Measurements from ENCODE around the gene TMEM63B.

GRCh38 chr6:44158770-44159228, 31.4 kb downstream of the TMEM63B start, which contains the start of gene CAPN11:
- TF ChIP-seq CTCF (IDR thresholded peaks at IDR 0.05) (no peak), CHD2 (IDR thresholded peaks at IDR 0.05; ENCODE audit: low read length, partially characterized antibody) (no peak), MAFK (IDR thresholded peaks at IDR 0.05; ENCODE audit: partially characterized antibody) (no peak), JUN (IDR thresholded peaks at IDR 0.05) (no peak), POLR2A (IDR thresholded peaks at IDR 0.05; ENCODE audit: low read length) (no peak), EP300 (IDR thresholded peaks at IDR 0.05) (no peak), FOXS1 (CRISPR knock-in tag; IDR thresholded peaks at IDR 0.05) (no peak), SMC3 (IDR thresholded peaks at IDR 0.05) (no peak), SREBF2 (IDR thresholded peaks at IDR 0.05) (no peak)
